ENCODE results near the gene TRIM63. TPM values are rescaled to one million over a fixed set of nuclear protein-coding genes. Genes with fewer than 3 reads are reported as not detected.

Gene TRIM63
- total RNA-seq, 1 donor: not detected

DNA sequence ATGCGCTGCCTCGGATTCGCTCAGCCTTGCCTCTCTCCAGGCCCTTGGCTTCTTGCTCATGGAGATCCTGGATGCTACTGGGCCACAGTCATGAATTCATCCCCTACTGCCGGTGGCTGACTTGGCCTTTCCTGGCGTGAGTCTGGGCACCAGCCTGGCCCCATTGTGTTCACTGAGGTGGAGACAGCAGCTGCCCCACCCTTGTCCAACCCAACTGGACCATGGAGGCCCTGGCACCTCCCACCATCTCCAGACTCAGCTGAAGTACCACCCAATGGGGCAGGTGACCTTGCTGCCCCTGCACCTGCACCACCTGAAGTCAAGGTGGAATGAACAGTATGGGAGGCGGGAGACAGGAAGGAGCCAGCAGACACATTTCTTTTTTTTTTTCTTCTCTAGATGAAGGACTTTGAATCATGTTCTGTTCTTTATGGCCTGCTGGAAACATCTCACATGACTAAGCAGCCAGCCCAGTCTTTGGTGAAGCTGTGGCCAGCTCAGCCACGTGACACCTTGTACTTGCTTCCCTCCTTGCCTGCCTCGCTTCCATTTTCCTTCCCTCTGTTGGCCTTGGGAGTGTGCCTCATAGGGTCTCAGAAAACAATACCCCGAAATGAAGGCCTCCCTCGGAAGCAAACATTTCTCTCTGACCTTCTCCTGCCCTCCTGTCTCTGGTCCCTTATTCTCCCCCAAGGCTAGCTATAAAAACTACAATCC lies 17.7 kb downstream of the TRIM63 start:
- no peak overlapping the region for H3K4me3 ChIP-seq (ENCODE audit: low read depth, low read length)
- TF ChIP-seq CTCF (IDR thresholded peaks at IDR 0.05; ENCODE audit: insufficient read depth, low read depth, low read length): no peak
- no peak for DNase-seq (ENCODE audit: low read depth)

- TF ChIP-seq CTCF (IDR thresholded peaks at IDR 0.05; ENCODE audit: insufficient read depth, low read depth, low read length): no peak
- no peak overlapping the region for H3K4me3 ChIP-seq (ENCODE audit: low read depth, low read length)
- DNase-seq (ENCODE audit: low read depth): no peak
These were observed 20.1 kb downstream of the TRIM63 start for GRCh38 chr1:26047278-26047874.

DNA sequence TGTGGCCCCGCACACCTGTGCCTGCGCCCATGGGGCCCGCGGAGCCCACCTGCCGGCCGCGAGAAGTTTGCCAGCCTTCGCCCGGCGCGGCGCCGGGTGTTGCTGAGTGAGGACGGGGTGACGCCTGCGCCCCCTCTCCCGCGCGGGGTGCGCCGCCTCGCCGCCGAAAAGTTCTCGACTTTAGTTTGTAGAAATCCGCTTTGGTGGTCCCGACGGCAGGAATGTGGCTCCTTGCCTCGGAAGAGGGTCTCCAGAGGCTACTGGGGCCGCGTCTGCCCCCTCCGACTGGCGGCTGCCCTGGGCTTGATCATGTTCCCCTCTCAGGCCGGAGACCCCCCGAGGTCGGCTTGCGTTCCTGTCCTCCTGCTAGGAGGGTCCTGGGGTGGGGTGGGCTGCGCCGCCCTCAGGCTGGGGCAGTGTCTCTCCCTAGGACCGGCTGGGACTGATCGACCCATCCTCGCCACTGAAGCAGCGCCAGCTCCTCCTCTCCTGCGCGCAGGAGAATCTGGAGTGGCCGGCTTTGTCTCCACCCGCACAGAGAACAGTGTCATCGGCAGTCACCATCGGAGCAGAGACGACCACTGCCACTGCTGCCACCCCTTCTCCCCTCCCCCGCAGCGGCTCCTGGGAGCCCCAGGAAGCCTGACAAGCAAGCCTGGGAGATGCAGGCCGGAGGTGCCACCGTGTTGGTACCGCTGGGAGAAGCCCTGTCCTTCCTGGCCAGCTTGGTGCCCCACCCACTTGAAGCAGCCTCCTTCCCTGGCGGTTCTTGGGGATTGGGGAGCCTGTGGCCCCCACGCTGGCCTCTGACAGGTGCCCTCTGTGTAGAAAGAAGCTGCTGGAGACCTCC lies 21.0 kb downstream of the TRIM63 start:
- no peak overlapping the region for H3K4me3 ChIP-seq (ENCODE audit: low read depth, low read length)
- no peak for DNase-seq (ENCODE audit: low read depth)
- TF ChIP-seq CTCF (IDR thresholded peaks at IDR 0.05; ENCODE audit: insufficient read depth, low read depth, low read length): no peak

- DNase-seq (ENCODE audit: low read depth): no peak
- TF ChIP-seq CTCF (IDR thresholded peaks at IDR 0.05; ENCODE audit: insufficient read depth, low read depth, low read length): no peak
- no peak within 1 kb of the TSS for H3K4me3 ChIP-seq (ENCODE audit: low read depth, low read length)
These were observed 21.6 kb downstream of the TRIM63 start, which contains the start of gene SLC30A2 for GRCh38 chr1:26045722-26046245. Gene SLC30A2, minus strand, starts transcription at chr1:26046118. Its CDS starts 222 bp downstream, at chr1:26045896.

DNA sequence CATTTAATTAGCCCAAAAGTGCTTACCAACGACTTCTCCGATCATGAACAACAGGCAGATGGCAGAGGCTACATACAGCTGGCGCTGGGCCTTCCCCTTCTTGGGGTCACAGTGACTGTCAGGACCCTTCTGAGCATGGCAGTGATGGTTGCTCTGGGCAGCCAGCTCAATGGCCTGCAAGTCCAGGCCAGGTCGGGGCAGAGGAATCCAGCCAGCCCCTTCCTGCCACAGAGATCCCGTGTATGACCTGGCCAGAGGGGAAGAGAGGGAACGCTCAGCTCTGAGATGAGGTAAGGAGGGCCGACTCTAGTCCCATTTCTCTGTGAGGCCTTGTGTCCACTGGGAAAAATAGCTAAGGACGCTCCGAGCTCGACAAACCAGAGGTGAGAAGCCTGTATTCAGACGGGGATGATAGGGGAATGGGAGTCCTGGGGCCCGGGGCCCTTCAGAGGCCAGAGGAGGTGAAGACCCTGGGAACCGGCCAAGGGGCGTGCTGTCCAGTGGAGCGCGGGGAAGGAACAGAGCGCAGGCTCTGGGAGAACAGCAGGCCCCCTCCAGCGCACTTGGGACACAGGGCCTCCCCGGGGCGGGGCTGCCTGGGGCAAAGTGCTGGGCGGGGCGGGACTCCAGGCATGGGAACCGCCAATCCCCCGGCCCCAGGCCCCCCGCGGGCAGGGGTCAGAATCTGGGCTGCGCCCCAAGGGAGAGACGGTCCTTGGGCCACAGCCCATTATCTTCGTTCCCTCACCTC lies 22.3 kb downstream of the TRIM63 start:
- DNase-seq (ENCODE audit: low read depth): no peak
- TF ChIP-seq CTCF (IDR thresholded peaks at IDR 0.05; ENCODE audit: insufficient read depth, low read depth, low read length): no peak
- no peak overlapping the region for H3K4me3 ChIP-seq (ENCODE audit: low read depth, low read length)

DNA sequence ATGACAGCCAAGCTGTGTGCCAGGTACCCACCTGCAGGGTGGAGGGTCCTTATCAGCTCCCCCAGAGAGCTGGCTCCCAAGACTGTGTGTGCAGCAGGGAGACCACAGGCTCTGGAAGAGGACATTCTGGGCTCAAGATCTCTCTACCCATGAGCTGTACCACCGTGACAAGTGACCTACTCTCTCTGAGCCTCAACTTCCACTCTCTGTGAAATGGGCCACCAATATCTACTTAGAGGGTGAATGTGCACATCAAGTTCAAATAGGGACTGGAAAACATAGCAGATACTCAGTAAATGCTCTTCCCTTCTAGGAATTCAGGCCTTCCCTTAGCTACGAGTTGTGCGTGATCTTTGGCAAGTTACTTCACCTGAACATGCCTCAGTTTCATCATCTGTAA lies 23.0 kb downstream of the TRIM63 start:
- DNase-seq (ENCODE audit: low read depth): no peak
- H3K4me3 ChIP-seq (ENCODE audit: low read depth, low read length): no peak overlapping the region
- TF ChIP-seq CTCF (IDR thresholded peaks at IDR 0.05; ENCODE audit: insufficient read depth, low read depth, low read length): no peak

Data from fibroblast of villous mesenchyme (primary cell).